Stimulated activated CD8-positive, alpha-beta memory T cell treated with anti-CD3 and anti-CD28 coated beads, Interleukin-12 subunit alpha, Interleukin-12 subunit beta, amount 100 ng/mL, for 4 hours (primary cell): ENCODE measurements around the gene LRRC8A.
A peak's percentile ranks its signal among the peaks of the same experiment; 100 is the strongest.
"Not testable (repeated sequence)": the region's sequence is repeated elsewhere in the genome, so short reads cannot be mapped to it uniquely, and the experiment has no call there.

ENCODE experiments used
- DNase-seq: peaks from one replicate; pipeline ENCODE4 v3.0.0-alpha.2; 2020; ENCODE audit warnings: low read depth

The LRRC8A gene

DNA sequence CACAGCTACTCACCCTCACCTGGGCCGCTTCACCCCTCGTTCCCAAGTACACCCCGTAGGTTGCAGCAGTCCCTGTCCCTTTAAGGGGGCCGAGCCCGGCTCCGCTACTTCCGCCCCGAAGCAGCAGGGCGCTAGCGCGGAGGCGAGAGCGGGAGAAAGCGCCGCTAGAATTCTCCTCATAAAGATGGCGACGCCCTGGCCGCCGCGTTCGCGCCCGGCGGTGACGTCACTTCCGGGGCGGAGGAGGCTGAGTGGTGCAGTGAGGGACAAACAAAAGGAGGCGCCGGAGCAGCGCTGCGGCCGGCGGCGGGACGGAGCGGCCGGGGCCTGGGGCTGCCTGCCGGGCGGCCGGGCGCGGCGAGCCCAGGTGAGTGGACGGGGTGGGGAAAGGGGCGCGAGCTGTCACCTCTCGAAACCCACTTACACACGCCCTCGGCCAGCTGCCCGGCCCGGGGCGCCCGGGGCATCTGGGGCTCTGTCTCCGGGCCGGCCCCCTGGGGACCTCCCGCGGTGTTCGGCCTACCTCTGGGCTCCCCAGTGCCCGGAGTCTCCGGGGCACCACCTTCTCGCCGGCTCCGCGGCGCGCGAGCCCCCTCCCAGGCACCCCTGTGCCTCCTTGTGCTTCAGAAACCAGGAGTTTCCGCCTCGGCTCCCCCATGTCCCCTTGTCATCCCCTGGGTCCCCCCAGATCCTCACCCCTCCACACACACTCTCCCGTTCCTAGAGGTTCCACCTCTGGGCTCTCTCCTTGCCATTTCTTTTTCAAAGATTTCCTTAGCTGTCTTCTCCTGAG, at the start of gene LRRC8A, which contains the start of gene KYAT1:
LRRC8A (plus strand) TSS at position 250 of the 793 bp plus-strand sequence. CDS start 25,032 bp downstream, outside the sequence.
KYAT1 (minus strand) TSS at position 67 of the 793 bp plus-strand sequence. CDS start 36,545 bp downstream, outside the sequence.
- DNase-seq = peak; percentile 98

DNA sequence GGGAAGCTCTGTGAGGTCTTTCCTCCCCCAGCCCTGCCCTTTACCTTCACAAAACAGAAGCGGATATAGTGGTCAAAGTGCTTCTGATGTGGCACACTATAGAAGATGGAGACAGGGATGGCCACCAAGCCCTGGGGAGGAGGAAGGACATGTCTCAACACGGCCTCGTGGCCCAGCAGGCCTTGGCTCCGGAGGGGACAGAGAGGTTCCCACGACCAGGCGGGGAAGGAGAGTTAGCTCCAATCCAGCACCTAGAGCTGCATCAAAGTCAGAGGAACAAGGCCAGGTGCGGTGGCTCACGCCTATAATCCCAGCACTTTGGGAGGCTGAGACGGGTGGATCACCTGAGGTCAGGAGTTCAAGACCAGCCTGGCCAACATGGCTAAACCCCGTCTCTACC, 48.2 kb upstream of the LRRC8A start:
- DNase-seq = no peak

GRCh38 chr9:128835246-128836210, 46.4 kb upstream of the LRRC8A start:
- no peak for DNase-seq

DNA sequence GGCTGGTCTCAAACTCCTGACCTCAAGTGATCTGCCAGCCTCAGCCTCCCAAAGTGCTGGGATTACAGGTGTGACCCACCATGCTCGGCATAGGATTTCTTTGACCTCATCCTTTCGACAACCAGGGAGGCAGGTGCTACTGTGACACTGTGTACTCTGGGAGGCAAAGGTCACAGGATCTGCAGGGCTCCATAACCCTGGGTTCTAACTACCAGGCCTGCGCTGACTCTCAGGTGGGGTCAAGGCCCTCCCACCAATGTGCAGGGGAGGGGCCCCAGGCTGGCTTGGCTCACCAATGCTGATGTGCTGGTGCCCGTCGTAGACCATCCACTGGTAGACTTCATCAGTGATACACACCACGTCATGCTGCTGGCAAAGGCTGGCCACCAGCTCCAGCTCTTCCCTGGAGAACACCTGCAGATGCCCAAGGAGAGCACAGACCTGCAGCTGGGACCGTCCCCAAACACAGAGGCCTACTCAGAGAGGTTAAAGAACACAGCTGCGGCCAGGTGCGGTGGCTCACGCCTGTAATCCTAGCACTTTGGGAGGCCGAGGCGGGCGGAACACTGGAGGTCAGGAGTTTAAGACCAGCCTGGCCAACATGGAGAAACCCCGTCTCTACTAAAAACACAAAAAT, 45.3 kb upstream of the LRRC8A start:
- no peak for DNase-seq

DNA sequence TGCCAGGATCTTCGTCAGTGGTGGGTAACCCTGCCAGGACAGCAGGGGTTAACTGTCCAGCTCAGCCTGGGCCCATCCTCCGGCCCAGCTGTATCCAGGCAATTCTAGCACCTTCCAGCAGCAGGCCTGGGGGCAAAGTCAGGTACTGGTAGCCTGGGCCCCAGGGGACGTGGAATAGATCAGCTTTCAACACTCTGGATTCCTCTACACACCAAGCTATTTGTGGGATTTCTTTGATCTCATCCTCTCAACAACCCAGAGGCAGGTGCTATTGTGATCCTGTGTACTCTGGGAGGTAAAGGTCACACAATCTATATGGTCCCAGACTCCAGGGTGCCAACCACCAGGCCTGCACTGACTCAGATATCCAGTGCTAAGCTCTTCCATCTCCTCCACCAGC, 43.6 kb upstream of the LRRC8A start:
- DNase-seq = no peak

- no peak for DNase-seq
These were observed 41.4 kb upstream of the LRRC8A start for GRCh38 chr9:128840524-128840923.

- DNase-seq = no peak
These were observed 40.0 kb upstream of the LRRC8A start for GRCh38 chr9:128841694-128842492.

GRCh38 chr9:128843171-128843570, 38.8 kb upstream of the LRRC8A start:
- not testable (repeated sequence) for DNase-seq

DNA sequence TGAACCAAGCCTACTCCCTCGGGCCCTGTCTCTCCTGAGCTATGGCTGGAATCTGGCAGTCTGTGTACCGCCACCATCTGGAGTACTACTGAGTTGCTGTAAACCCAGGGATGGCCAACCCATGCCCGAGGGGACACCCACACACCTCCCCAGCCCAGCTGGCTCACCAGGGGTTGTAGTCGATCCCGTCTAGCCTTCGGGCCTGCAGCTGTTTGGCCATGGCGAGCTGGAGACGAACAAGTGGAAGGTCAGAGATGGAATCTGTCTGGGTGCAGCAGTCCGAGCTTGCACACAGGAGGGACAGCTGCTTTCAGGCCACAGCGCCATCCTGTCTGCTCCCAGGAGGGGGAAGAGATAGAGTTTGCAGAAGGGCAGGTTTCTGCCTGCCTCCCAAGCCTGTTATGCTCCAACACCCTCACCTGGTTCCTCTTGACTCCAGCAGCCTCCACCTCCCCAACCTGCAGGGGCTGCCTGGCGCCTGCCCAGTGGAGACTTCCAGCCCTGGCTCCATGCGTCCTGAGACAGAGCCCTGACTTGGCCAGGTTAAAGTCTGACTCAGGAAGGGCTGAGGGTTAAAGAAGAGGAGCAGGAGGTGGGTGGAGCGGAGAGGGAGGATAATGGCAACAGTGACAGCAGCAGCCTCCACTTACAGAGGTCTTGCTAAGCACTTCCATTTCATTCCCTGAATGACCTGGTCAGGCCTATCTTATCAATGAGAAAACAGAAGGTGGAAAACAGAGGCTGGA, 36.6 kb upstream of the LRRC8A start:
- DNase-seq = no peak

GRCh38 chr9:128846680-128847030, 35.3 kb upstream of the LRRC8A start:
- no peak for DNase-seq

DNA sequence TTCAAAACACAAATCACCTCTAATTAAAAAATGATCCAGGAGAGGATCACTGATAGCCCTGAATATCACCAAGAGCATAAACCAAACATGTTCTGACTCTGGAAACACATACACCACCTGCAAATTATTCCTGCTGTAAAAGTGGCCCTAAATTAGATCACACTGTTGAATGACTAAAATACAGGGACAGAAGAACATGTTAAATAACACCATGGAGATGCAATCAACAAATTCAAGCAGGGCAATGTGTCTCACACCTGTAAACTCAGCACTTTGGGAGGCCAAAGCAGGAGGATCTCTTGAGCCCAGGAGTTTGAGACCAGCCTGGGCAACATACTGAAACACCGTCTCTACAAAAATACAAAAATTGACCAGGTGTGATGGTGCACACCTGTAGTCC, 34.1 kb upstream of the LRRC8A start:
- DNase-seq = no peak

DNA sequence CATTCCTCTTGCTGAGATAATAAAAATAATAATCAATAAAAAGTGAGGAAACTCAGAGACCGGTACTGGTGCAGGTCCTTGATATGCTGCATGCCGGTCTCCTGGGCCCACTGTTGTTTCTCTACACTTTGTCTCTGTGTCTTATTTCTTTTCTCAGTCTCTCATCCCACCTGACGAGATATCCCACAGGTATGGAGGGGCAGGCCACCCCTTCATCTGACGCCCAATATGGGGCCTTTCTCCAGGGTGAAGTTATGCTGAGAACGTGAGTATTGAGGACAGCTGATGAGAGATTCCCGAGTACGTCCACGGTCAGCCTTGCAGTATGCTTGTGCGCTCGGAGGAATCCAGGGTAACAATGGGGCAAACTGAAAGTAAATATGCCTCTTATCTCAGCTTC, 30.9 kb upstream of the LRRC8A start:
- not testable (repeated sequence) for DNase-seq

DNA sequence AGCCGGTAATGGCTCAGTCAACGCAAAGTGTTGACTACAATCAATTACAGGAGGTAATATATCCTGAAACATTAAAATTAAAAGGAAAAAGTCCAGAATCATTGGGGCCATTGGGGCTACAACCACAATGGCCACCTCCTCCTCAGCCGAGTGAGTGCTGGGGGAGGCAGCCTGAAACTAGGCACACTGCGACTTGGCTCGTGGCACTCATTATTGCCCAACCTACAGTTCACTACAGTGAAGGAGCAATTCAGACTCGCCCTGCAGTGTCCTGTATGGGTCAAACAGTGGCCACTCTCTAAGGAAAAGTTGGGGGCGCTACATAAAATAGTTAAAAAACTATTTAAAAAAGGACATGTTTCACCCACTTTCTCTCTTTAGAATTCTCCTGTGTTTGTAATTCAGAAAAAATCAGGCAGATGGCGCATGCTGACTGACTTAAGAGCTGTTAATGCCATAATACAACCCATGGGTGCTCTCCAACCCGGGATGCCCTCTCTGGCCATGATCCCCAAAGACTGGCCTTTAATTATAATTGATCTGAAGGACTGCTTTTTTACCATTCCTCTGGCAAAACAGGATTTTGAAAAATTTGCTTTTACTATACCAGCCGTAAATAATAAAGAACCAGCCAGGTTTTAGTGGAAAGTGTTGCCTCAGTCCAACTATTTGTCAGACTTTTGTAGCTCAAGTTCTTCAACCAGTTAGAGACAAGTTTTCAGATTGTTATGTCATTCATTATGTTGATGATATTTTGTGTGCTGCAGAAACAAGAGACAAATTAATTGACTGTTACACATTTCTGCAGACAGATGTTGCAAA, 29.9 kb upstream of the LRRC8A start:
- not testable (repeated sequence) for DNase-seq

DNA sequence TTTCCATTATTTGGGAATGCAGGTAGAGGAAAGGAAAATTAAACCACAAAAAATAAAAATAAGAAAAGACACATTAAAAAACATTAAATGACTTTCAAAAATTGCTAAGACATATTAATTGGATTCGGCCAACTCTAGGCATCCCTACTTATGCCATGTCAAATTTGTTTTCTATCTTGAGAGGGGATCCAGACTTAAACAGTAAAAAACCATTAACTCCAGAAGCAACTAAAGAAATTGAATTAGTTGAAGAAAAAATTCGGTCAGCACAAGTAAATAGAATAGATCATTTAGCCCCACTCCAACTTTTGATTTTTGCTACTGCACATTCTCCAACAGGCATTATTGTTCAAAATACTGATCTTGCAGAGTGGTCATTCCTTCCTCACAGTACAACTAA, 29.3 kb upstream of the LRRC8A start:
- not testable (repeated sequence) for DNase-seq

- not testable (repeated sequence) for DNase-seq
These were observed 27.5 kb upstream of the LRRC8A start for GRCh38 chr9:128854454-128854853.

- DNase-seq = not testable (repeated sequence)
These were observed 23.5 kb upstream of the LRRC8A start for GRCh38 chr9:128858476-128858875.

- DNase-seq = no peak
These were observed 21.0 kb upstream of the LRRC8A start for GRCh38 chr9:128860937-128861336.

GRCh38 chr9:128861501-128861900, 20.4 kb upstream of the LRRC8A start:
- no peak for DNase-seq

GRCh38 chr9:128862401-128862851, 19.5 kb upstream of the LRRC8A start:
- DNase-seq = no peak

- DNase-seq = peak; percentile 63
These were observed 18.3 kb upstream of the LRRC8A start for GRCh38 chr9:128863647-128864046.
